GM12878 (cell line): Measurements from ENCODE around the gene TOPORS. TPM values are rescaled to one million over a fixed set of nuclear protein-coding genes. Genes with fewer than 3 reads are reported as not detected.

Experiments used
- BHLHE40 ChIP-seq, 2 experiments: fragments of 450-650 bp in 1 of 2; IDR thresholded peaks; 2 replicates each; pipeline ENCODE4 v1.6.1; 2011 to 2017; ENCODE audit warnings: low read depth in 2 of 2, borderline replicate concordance in 1 of 2, improper control_type of control experiment in 1 of 2, low read length in 1 of 2, mild to moderate bottlenecking in 1 of 2
- CHD2 ChIP-seq: IDR thresholded peaks from 2 replicates; pipeline ENCODE4 v1.6.1; 2011; ENCODE audit warnings: low read depth, low read length, improper control_type of control experiment, borderline replicate concordance
- FOS ChIP-seq: IDR thresholded peaks from 3 replicates; pipeline ENCODE4 v1.6.1; 2011; ENCODE audit warnings: borderline replicate concordance; ENCODE audit not compliant: insufficient read length; ENCODE audit errors: extremely low read depth
- HCFC1 ChIP-seq: fragments of 150-350 bp; IDR thresholded peaks from 2 replicates; pipeline ENCODE4 v1.6.1; 2014; ENCODE audit warnings: low read length
- MEF2A ChIP-seq: IDR thresholded peaks from 2 replicates; pipeline ENCODE4 v1.6.1; 2011; ENCODE audit warnings: low read depth, mild to moderate bottlenecking, low read length, moderate library complexity; ENCODE audit not compliant: insufficient read depth
- MYC ChIP-seq: IDR thresholded peaks from 2 replicates; pipeline ENCODE4 v1.6.1; 2011; ENCODE audit warnings: mild to moderate bottlenecking, low read length, moderate library complexity, inconsistent platforms; ENCODE audit not compliant: insufficient read depth, insufficient replicate concordance, insufficient read length, severe bottlenecking
- NFIC ChIP-seq: IDR thresholded peaks from 2 replicates; pipeline ENCODE4 v1.6.1; 2012; ENCODE audit warnings: low read depth, mild to moderate bottlenecking, inconsistent platforms, low read length, moderate library complexity
- NKRF ChIP-seq: fragments of 450-650 bp; conservative IDR thresholded peaks from 2 replicates; pipeline ENCODE4 v1.6.1; 2017; ENCODE audit warnings: mild to moderate bottlenecking, moderate library complexity
- NR2C2 ChIP-seq: IDR thresholded peaks from 2 replicates; pipeline ENCODE4 v1.6.1; 2011; ENCODE audit warnings: borderline replicate concordance, low read depth; ENCODE audit not compliant: control insufficient read depth, insufficient read length
- POLR2AphosphoS2 ChIP-seq: IDR thresholded peaks from 2 replicates; pipeline ENCODE4 v1.6.1; 2011; ENCODE audit warnings: low read depth, mild to moderate bottlenecking, low read length, improper control_type of control experiment, moderate library complexity
- RAD51 ChIP-seq: fragments of 450-650 bp; IDR thresholded peaks from 2 replicates; pipeline ENCODE4 v1.6.1; 2016; ENCODE audit warnings: moderate library complexity, mild to moderate bottlenecking, inconsistent platforms
- RBBP5 ChIP-seq: fragments of 200-600 bp; sonication (generic); conservative IDR thresholded peaks from 2 replicates; pipeline ENCODE4 v1.6.1; 2016
- RCOR1 ChIP-seq: conservative IDR thresholded peaks from 2 replicates; pipeline ENCODE4 v1.6.1; 2012; ENCODE audit warnings: low read depth, low read length, improper control_type of control experiment
- RUNX3 ChIP-seq: IDR thresholded peaks from 2 replicates; pipeline ENCODE4 v1.6.1; 2012; ENCODE audit warnings: low read length, inconsistent platforms
- WRNIP1 ChIP-seq: IDR thresholded peaks from 2 replicates; pipeline ENCODE4 v1.6.1; 2011; ENCODE audit warnings: low read depth, low read length, improper control_type of control experiment, borderline replicate concordance
- ZSCAN29 ChIP-seq: fragments of 450-650 bp; IDR thresholded peaks from 2 replicates; pipeline ENCODE4 v1.6.1; 2017; ENCODE audit warnings: mild to moderate bottlenecking, moderate library complexity
- polyA plus RNA-seq, 11 experiments: library from polyadenylated mRNA; depleted of rRNA in 4 of 11; unstranded in 6 of 11; stranded (reverse) in 5 of 11; fragments of >200 nt; fragmentation: Nextera tagmentation in 4 of 11; fragmentation: Illumina TruSeq in 1 of 11; extraction: Ambion mirVana in 4 of 11; extraction: Trizol in 1 of 11; gene quantifications; 1 replicate in 1 of 11; 2 replicates in 10 of 11; pipeline versions ENCODE4 v1.2.1 to v1.2.3, GENCODE V29; 2011 to 2016; ENCODE audit warnings: inconsistent platforms in 2 of 11, missing spikeins in 2 of 11, low read depth in 1 of 11
- total RNA-seq, 4 experiments: library from RNA; depleted of rRNA in 3 of 4; stranded (reverse); fragments of >200 nt in 3 of 4; fragmentation: Illumina TruSeq in 1 of 4; extraction: Trizol in 1 of 4; gene quantifications; 2 replicates each; pipeline versions ENCODE4 v1.2.1 to v1.2.3, GENCODE V29; 2013 to 2021
- TF ChIP-seq, protein P1 (sequence below): fragments of 450-650 bp; IDR thresholded peaks from 2 replicates; pipeline ENCODE4 v1.6.1; 2018; ENCODE audit warnings: borderline replicate concordance, mild to moderate bottlenecking; ENCODE audit not compliant: partially characterized antibody
- TF ChIP-seq, protein P2 (sequence below): fragments of 450-650 bp; formaldehyde crosslinking; IDR thresholded peaks from 2 replicates; pipeline ENCODE4 v1.4.0; 2022; ENCODE audit warnings: mild to moderate bottlenecking, moderate library complexity
- TF ChIP-seq, protein P3 (sequence below): fragments of 450-650 bp; IDR thresholded peaks from 2 replicates; pipeline ENCODE4 v1.6.1; 2017; ENCODE audit warnings: mild to moderate bottlenecking, low read depth, inconsistent platforms; ENCODE audit not compliant: poor library complexity, severe bottlenecking

Gene TOPORS
- total and polyA plus RNA-seq, 10 of the 15 experiments (the other 5 are each of a cell fraction or from before 2014, with no cell fraction given) = 6.0 to 27.8 (median 14.3) TPM

DNA sequence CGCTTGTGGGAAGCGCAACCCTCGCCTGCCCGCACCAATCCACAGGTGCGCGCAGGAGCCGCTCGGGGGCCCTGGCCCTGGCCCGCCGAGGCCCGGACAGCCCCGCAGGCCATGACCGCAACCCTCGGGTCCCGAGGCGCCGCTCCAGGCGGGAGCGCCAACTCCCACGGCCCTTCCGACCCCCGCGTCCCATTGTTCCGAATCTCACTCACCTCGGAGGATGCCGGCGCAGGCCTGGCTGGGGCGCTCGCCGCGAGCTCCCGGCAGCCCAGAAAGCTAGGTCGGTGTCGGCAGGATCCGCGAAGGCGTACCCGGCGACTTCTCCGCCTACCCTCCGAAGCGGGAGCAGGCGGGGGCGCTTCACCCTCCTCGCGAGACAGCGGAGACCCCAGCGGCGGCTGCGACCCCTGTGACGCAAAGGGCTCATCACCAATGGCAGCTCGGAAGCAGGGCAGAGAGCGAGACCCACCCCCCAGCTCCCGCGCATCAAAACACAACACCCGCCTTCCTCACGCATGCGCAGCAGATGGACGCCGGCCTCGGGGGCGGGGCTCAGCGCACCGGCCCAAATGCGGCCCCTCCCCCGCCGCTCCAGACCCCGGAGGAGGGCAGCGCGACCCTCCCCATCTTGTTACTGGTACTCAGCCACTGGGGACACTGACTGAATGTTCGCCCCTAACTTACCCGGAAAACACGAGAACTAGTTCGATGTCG, 1.7 kb downstream of the TOPORS start (continued):
- TF ChIP-seq ZSCAN29 (no peak), RAD51 (no peak), MYC (no peak), CHD2 (peak; percentile 98), RBBP5 (0 out of 2 replicates have a peak, but pooled peaks have one; percentile 55), WRNIP1 (no peak), POLR2AphosphoS2 (no peak), NR2C2 (no peak), MEF2A (no peak), FOS (no peak), HCFC1 (no peak), NFIC (no peak), RCOR1 (0 out of 2 replicates have a peak, but pooled peaks have one; percentile 80), RUNX3 (peak; percentile 46; the same call in 1 of the 2 replicates), NKRF (peak; percentile 69), BHLHE40 (IDR thresholded peaks at IDR 0.05; ENCODE audit: borderline replicate concordance in 1 of 2, low read depth in 2 of 2, low read length in 1 of 2) (peak in 1 of 2 experiments; percentile 44; a peak in 1 of 4 replicates)
- TF ChIP-seq, protein P1, sequence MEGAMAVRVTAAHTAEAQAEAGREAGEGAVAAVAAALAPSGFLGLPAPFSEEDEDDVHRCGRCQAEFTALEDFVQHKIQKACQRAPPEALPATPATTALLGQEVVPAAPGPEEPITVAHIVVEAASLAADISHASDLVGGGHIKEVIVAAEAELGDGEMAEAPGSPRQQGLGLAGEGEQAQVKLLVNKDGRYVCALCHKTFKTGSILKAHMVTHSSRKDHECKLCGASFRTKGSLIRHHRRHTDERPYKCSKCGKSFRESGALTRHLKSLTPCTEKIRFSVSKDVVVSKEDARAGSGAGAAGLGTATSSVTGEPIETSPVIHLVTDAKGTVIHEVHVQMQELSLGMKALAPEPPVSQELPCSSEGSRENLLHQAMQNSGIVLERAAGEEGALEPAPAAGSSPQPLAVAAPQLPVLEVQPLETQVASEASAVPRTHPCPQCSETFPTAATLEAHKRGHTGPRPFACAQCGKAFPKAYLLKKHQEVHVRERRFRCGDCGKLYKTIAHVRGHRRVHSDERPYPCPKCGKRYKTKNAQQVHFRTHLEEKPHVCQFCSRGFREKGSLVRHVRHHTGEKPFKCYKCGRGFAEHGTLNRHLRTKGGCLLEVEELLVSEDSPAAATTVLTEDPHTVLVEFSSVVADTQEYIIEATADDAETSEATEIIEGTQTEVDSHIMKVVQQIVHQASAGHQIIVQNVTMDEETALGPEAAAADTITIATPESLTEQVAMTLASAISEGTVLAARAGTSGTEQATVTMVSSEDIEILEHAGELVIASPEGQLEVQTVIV = no peak
- TF ChIP-seq, protein P2, sequence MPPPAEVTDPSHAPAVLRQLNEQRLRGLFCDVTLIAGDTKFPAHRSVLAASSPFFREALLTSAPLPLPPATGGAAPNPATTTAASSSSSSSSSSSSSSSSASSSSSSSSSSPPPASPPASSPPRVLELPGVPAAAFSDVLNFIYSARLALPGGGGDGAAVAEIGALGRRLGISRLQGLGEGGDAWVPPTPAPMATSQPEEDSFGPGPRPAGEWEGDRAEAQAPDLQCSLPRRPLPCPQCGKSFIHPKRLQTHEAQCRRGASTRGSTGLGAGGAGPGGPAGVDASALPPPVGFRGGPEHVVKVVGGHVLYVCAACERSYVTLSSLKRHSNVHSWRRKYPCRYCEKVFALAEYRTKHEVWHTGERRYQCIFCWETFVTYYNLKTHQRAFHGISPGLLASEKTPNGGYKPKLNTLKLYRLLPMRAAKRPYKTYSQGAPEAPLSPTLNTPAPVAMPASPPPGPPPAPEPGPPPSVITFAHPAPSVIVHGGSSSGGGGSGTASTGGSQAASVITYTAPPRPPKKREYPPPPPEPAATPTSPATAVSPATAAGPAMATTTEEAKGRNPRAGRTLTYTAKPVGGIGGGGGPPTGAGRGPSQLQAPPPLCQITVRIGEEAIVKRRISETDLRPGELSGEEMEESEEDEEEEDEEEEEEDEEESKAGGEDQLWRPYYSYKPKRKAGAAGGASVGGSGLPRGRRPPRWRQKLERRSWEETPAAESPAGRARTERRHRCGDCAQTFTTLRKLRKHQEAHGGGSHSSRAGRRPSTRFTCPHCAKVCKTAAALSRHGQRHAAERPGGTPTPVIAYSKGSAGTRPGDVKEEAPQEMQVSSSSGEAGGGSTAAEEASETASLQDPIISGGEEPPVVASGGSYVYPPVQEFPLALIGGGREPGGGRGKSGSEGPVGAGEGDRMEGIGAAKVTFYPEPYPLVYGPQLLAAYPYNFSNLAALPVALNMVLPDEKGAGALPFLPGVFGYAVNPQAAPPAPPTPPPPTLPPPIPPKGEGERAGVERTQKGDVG (CRISPR knock-in tag) = no peak
- TF ChIP-seq, protein P3, sequence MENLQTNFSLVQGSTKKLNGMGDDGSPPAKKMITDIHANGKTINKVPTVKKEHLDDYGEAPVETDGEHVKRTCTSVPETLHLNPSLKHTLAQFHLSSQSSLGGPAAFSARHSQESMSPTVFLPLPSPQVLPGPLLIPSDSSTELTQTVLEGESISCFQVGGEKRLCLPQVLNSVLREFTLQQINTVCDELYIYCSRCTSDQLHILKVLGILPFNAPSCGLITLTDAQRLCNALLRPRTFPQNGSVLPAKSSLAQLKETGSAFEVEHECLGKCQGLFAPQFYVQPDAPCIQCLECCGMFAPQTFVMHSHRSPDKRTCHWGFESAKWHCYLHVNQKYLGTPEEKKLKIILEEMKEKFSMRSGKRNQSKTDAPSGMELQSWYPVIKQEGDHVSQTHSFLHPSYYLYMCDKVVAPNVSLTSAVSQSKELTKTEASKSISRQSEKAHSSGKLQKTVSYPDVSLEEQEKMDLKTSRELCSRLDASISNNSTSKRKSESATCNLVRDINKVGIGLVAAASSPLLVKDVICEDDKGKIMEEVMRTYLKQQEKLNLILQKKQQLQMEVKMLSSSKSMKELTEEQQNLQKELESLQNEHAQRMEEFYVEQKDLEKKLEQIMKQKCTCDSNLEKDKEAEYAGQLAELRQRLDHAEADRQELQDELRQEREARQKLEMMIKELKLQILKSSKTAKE = no peak
